HK-2 (cell line): ENCODE results near the gene NALF2.

ENCODE experiments used
- DNase-seq: peaks from one replicate; pipeline ENCODE4 v3.0.0-alpha.2; 2018; ENCODE audit not compliant: unreplicated experiment

NALF2 gene

DNA sequence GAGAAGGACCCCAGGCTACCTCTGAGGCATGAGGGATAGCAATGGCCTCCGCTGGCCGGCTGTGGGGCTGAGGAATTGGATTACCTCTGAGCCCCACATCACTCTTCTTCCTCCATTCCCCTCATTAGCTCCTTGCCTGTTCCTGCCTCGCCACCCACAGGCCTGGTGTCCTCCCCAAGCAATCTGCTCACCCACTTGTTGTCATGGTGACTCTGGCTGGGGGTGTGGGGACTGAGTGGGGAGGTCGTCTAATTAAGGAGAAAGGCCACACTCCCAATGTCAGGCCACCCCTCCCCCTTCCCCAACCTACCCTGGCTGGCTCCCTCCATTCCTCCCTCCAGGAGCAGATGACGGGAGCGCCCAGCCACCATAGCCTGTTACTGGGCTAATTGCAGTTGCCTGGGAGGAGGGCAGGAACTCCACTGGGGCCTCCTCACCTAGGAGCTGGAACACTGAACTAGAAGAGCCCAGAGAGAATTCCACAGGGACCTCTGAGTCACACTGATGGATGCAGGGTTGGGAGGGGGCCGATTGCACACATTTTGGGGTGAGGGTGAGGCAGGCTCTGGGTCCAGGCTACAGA lies 20.7 kb downstream of the NALF2 start:
- DNase-seq: no peak

DNA sequence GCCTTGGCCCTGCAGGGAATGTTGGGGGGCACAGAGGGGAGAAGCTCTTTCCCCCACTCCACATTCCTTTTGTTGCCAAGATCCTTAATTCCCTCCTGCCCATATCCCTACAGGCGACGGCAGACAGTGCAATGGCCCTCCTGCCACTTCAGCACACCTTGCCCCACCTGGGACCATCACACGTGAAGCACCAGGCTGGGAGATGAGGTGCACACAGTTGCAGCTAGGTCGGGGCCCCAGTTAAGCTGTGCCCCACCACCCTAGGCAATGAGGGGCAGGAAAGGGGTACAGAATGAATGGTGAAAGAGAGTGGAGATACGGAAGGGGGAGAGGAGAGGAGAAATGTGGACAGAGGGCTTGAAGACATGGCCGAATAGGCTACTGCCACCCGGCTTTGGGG lies 26.2 kb downstream of the NALF2 start:
- DNase-seq: no peak

DNA sequence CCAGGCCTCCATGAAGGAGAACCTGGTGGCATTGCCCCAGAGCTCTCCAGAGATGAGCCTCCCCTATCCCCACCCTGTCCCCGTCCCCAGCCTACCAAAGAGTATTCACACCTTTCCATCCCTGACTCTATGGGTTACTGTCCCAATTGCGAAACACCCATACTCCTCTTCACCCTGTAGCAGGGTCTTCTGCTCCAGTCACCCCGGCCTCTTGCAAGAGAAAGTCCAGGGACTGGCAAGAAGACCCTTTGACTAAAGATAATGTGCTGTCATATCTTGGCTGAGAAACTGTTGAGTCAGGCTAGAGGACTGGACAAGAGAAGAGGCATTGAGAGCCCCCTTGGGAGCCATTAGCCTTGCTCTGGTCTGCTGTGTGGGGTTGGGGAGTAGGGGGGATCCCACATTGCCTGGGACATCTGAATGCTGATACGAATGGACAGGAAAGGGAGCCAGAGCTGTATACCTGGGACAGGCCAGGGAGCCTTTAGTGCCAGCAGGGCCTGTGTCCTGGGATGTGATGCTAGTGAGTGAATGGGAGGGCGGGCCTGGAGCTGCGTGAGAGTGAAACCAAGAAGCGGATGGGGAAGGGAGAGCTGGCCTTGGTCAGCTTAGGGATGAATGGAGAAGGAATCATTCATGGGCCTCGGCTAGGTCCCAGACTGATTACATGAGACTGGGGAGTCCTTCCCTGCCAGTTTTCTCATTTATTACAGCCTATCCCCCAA lies 27.1 kb downstream of the NALF2 start:
- DNase-seq: no peak

DNA sequence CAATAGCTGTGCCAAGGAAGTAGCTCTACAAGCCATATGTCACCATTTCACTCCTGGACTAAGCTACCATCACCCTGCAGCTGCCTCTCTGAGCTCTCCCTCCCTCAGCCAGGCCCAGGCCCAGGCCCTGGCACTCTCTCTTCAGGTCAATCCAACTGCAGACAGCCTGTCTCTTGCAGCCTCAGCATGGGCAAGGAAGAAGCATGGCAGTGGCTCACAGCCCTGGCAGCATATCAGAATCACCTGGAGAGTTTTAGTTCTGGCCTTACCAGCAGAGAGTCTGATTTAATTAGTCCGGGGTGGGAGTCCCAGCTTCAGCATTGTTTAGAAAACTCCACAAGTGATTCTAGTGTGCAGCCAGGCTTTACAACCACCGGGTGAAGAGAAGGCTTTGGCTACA lies 31.5 kb downstream of the NALF2 start:
- no peak for DNase-seq

DNA sequence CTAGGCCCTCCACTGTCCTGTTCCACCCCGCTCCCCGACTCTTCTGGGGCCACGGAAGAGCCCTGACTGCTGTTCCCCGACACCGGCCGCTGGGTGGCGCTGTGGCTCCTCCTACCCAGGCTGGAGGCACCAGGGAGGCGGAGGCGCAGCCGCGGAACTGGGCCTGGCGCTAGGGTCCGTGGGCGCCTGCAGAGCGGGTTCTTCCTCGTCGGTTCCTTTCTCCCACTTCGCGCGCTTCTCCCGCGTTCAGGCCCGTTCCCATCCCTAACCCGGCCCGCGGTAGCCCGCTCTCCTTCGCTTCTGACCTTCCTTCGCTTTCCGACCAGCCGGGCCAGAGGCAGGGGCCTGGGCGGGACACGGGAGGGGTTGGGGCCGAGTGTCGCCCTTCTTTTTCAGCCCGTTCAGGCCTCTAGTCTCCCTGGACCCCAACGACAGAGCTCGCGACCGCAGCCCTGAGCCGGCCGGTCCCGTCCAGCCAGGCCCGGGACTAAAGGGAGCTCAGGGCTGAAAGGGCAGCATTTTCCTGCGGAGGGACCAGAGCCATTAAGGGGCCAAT lies 34.3 kb downstream of the NALF2 start:
- DNase-seq: peak; percentile 67

DNA sequence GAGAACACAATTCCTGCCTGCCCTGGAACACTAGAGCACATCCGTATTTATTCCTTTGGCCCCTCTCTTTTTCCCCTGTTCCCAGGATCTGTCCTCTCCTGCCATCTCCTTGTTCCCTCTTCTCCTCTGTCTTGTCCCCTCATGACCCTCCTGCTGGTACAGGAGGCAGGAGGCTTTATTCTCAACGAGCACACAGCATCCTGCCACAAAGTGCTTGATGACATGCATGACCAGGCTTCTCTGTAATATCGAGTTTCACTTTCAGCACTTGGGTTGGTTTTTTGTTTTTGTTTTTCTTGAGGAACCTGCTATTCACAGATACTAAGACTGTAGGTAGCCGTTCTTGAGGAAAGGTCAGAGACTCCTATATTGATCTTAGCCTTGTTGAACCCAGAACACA lies 35.3 kb downstream of the NALF2 start:
- no peak for DNase-seq

DNA sequence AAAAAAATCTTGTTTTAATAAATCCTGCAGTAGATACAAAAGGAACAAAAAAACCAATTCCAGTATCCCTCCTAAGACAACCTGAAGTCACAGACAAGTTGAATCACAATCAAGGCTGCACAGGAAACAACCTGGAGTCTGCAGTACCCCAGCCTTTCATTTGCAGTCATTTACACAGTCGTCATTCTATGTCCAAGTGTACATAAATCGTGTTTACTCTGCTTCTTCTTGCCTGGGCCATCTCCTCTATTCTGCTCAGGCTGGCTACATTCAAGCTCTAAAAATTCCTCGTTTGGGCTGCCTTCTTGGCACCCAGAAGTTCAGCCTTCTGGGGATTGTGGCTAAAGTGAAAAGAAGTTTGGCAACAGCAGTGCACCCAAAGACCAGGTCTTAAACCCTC lies 37.8 kb downstream of the NALF2 start:
- DNase-seq: no peak

DNA sequence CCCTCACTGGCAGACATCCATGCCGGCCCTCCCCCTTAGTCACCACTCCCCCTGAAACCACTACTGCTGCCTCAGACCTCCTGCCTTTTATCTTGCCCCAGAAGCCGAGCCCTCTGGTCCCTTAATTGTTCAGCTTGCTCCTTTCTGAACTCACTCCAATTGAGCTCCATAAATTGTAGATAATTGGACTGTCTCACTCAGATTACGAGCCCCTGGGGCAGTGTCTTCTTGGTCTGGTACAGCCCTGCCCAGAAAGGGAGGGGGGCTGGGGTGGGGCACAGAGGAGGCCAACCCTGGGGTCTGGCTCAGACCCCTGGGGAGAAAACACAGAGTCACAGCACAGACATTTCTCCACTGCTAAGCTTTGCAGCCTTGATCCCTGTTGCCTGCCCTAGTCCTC lies 39.4 kb downstream of the NALF2 start:
- DNase-seq: no peak

DNA sequence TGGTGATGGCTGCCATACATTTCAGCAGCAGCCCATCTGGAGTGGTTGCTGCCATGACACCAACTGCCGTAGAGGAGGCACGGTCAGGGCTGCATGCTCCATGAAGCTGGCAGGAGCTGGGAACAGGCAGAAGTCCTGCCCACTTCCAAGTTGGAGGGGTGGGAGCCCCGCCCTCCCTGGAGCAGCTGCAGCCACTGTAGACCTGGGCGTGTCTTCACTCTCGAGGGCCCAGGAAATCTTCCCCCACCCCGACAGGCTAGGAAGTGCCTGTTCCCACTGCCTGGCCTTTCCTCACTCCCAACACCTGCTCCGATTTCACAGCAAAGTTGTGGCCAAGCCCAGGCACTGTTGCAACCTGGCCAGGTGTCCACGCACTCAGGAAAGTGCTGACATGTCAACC lies 42.3 kb downstream of the NALF2 start:
- DNase-seq: no peak

DNA sequence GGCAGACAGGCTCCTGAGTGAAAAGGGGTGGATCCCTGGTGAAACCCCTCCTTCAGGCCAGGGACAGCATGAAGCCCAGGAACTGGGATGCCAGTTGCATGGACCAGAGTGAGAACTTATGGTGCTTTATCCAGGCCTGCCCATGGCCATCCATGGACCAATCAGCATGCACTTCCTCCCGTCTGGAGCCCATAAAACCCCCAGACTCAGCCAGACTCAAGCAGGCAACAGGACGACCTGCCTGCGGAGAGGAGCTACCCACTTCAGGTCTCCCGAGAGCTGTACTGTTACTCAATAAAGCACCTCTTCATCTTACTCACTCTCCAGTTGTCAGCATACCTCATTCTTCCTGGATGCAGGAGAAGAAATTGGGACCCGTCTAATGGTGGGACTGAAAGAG lies 42.9 kb downstream of the NALF2 start:
- DNase-seq: no peak

DNA sequence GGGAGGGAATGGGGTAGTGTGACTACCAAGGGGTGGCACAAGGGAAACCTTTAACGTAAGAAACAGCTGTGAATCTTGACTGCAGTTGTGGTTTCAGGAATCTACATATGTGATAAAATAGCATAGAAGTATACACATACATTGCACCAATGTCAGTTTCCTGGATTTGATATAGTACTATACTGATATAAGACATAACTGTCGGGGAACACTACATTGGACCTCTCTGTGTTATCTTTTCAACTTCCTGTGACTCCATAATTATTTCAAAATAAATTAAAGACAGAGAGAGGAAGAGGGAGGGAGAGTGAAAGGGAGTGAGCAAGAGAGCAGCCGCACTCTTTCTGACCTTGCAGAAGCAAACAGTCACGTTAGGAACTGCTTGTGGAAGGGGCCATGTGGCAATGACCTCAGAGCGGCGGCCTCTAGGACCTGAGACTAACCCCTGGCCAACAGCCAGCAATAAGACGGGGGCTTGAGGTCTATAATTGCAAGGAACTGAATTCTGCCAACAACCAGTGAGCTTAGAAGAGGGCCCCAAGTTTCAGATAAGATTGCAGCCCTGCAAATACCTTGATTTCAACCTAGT lies 47.4 kb downstream of the NALF2 start:
- no peak for DNase-seq

DNA sequence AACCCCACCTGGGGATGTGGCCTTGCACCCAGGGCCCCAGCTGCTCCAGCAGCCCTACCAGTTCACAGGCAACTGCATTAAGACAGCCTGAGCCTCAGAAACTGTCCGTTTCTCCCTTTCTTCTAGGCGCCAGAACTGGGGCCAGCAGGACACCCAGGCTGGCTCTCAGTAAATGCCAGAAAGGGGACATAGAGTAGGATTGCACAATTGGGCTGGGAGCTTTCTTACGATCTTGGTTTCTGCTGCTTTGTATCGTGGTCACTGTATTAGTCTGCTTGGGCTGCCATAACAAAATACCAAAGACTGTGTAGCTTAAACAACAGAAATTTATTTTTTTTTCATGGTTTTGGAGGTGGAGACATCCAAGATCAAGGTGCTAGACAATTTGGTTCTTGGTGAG lies 48.4 kb downstream of the NALF2 start:
- no peak for DNase-seq
